NK-92 (cell line): ENCODE data around the gene DHH.

ENCODE experiments used
- DNase-seq: peaks from one replicate; lab custom pipeline; 2025; ENCODE audit not compliant: unreplicated experiment; lab: John Stamatoyannopoulos, UW

Gene DHH

DNA sequence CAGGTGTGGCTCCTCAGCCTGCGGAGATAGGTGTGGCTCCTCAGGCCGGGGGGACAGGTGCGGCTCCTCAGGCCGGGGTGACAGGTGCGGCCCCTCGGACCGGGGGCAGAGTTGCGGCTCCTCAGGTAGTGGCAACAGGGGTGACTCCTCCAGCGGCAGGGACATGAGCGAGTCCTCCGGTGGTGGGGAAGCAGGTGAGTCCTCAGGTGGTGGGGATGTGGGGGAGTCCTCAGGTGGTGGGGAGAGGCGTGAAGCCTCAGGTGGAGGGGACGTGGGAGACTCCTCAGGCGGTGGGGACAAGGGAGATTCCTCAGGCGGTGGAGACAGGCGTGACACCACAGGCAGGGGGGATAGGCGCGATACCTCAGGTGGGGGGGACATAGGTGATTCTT is 43.2 kb downstream of the DHH start:
- DNase-seq: no peak

DNA sequence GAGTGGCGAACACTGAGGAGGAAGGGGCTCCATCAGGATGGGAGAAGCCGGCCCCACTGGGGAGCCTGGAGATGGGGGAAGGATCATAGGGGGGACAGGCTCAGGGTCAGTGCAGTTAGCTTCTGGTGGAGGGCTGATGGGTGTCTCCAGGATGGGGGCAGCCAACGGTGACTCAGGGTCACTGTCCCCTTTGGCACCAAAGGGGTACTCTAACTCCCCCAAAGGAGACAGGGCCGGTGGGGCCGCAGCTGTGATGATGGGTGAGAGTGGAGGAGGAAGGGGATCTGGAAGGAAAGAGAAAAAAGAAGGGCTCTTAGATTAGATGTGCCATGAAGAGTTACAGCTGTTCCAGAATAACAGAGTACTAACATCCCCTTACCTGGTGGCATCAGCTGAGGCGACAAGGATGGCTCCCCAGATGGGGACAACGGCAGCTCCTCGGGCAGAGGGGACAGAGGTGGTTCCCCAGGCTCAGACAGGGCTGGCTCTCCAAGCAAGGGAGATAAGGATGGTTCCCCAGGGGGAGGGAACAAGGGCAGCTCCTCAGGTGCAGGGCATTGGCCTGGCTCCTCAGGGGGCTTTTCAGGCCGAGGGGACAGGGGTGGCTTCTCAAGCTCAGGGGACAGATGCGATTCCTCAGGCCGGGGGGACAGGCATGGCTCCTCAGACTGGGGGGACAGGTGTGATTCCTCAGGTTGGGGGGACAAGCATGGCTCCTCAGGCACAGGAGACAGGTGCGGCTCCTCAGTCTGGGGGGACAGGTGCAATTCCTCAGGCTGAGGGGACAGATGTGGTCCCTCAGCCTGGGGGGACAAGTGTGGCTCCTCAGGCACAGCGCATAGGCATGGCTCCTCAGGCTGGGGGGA is 43.9 kb downstream of the DHH start:
- no peak for DNase-seq

DNA sequence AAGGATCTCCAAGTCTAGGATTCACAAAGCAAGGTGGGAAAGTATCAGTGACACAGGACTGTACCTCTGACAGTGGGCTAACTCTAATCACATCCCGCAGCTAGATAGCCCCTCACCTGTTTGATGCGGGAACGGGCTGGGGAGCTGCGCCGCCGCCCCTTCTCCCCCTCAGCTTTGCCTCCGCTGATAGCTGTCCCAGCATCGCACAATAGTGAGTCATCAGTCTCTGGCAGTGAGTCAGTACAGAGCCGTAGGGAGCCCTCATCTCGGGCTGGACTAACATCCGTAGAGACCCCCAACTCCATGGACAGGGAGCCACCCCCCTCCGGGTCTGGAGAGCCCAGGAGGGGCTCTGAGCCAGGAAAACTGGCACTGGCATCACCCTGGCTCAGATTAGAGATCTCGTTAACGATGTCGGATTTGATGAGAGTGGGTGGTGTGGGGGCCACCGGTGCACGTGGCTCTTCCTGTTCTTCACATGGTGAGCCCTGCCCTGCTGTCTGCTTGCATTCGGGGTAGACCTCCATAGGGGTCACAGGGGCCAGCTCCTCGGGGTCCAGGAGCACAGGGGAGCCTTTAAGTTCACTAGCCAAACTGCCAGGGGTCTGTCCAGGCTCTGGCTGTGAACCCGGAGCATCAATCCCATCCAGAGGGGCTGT is 44.9 kb downstream of the DHH start:
- DNase-seq: no peak

DNA sequence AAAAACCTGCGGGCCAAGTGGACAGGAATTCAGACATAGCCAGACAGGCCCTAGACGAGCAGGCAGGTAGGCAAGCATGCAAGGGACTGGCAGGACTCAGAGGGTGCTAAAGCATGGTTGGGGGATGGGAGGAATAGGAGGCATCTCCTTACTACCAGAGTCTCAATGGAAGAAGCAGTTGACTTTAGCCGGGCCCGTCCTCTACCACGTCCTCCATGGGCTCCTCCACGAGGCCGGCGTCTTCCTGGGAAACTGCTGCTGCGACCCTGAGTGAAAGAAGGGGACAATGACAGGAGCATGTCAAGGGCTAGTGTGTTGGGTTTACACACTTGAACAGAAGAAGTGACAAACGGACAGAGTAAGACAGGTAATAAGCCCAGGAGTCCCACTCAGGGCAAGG is 45.6 kb downstream of the DHH start:
- DNase-seq: no peak

DNA sequence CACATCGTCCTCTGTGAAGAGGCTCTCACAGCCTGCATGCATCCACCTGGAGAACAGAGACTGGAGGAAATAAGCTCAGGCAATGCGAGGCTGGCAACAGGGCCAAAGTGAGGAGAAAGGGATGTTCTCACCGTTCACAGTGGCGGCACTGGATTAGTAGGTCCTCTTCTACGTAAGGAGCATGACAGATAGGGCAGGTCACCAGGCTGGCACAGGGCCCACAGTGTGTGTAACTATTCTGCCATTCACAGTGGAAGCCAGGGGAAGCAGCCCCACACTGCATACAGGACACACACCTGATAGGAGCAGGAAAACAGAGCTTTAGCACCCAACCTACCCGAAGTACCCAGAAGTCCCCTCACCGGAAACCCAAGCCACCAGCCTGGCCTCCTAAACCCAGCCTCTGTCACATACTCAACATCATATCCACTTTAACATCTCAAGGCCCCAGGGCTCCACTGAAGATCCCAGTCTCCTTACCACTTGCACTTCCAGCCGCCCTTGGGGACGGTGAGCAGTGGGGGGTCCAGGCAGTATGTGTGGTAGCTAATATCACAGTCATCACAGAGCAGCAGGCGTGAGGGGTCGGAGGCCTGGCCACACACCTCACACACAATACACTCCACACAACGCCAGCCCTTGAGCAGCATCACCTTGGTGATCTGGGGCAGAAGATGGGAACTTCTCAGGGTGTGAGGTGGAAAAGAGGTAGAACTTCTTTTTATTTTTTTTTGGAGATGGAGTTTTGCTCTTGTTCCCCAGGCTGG is 48.3 kb downstream of the DHH start:
- DNase-seq: no peak

DNA sequence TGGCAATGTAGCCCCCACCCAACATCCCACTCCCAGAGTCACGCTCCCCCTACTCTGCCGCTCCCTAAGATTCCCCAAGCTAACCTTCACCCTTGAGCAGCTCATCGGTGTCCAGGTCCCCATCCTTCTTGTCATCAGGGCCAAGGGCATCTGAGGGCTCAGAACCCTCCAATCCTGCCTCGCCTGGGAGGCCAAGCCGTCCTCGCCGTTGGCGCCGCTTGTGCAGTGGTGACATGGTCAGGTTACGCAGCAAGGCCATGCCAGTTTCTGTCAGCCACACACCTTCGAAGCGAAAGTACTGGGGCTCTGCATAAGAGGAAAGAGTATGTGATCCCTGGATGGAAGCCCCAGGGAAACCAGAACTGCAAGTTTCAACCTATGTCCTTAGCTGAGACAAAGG is 49.9 kb downstream of the DHH start:
- DNase-seq: no peak

DNA sequence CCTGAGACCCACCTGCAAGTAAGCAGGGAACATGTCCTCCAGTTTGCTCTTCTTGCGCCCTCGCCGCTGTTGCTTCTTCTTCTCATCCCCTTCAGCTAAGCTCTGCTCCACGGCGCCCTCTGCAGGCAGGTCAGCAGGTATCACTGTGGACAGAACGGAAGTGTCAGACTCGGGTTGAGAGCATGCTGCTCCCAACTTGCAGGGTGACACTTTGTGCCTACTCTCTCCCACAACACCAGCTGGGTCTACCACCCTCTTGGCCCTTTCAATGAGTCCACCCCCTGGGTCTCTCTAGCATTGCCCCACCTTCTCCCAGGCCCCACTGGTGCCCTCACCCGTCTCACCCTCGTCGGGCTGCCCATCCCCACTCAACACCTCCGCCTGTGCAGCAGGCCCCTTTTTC is 50.7 kb downstream of the DHH start:
- no peak for DNase-seq

DNA sequence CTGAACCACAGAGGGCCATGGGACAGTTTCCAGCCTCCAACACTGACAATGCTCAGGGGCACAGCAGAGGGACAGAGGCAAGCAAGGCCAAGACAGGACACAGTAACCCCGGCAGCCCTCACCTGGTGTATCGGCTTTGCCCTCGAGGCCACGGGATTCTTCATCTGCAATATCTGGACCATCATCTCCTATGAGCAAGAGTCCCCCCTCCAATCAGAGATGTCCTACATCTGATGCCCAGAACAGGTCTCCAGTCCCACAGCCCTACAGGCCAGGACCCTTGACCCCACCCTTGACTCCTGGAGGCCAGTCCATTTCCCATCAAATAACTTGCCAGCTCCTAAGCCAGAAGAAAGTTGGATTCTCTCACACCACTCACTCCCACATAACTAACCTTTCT is 51.4 kb downstream of the DHH start:
- no peak for DNase-seq

DNA sequence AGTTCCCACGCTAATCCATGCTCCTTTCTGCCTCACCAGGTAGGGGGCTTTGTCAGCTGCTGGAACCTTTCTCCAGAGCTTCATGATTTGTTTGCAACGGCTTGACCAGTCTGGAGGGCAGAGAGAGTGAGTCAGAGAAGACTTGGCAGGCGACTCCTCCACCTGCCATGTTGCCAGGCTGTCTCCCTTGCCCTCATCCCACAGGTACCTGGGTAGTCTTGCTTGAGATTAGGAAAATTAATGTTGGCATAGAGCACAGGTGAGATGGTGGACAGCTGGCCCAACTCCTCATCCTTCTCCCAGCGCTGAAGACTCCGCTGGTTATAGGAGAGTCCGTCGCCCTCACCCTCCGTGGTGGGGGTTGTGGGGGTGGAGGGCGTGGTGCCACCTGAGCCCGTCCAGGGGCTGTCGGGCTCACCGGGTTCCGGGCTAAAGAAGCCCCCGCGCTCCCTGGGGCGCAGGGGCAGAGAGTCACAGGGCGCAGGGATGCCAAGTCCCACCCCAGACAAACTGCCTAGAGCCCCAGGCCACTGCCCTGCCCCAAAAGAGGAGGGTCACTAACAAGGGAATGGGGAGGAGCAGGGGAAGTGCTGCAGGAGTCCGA is 52.6 kb downstream of the DHH start:
- DNase-seq: no peak

DNA sequence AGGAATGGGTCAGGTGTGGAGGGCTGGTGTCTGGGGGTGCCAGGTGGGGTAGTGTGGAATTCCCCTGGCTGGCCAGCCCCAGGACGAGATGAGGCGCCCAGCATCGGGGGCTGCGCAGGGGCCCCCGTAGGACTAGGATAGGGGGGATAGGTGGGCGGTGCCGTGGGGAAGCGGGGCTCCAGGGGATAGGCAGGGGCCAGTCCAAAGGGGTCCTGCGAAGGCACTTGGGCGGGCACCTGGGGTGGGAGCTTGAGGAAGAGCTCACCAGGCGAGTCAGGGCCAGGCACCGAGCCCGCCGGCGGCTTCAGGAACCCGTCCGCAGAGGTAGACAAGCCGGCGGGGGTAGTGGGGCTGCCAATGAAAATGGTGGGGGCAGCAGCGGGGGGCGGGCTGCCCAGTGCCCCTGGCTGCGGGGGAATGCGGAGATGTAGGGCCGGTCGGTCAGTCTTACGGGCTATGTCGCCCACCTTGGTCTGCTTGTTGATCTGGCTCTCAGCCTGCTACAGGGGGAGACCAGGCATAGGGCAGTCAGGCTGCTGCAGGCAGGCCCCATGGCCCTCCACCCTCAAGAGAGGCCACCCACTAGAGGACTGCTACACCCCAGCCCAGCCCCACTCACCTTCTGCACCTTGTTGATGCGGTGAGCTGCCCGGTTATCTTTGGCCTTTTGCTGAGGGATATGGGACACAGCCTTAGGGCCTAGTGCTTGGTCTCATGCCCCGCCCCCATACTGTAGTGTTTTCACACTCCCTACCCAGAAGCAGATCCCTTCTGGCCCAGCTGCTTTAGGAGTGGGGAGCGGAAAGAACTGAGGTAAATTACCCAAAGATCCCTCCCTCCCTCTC is 53.3 kb downstream of the DHH start:
- no peak for DNase-seq

DNA sequence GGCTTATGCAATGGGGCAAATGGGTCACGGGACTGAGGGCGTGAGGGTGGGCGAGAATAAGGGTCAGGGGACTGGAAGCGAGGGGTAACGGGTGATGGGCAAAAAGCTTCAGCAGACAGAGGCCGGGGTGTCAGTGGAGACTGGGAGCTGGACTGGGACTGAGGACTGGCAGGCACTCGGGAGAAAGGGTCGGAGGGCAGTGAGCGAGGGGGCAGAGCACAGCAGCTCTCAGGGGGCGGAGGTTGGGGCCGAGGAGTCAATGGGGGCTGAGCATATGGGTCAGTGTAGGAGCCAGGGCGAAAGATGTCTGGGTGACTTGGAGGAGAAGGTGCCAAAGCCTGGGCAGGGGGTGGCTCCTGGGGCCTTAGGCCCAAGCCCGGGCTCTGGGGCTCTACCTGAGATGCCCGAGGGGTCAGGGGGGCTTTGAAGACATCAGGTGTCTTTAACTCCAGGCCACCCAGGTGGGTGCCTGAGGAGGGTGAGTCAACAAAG is 54.2 kb downstream of the DHH start:
- no peak for DNase-seq

DNA sequence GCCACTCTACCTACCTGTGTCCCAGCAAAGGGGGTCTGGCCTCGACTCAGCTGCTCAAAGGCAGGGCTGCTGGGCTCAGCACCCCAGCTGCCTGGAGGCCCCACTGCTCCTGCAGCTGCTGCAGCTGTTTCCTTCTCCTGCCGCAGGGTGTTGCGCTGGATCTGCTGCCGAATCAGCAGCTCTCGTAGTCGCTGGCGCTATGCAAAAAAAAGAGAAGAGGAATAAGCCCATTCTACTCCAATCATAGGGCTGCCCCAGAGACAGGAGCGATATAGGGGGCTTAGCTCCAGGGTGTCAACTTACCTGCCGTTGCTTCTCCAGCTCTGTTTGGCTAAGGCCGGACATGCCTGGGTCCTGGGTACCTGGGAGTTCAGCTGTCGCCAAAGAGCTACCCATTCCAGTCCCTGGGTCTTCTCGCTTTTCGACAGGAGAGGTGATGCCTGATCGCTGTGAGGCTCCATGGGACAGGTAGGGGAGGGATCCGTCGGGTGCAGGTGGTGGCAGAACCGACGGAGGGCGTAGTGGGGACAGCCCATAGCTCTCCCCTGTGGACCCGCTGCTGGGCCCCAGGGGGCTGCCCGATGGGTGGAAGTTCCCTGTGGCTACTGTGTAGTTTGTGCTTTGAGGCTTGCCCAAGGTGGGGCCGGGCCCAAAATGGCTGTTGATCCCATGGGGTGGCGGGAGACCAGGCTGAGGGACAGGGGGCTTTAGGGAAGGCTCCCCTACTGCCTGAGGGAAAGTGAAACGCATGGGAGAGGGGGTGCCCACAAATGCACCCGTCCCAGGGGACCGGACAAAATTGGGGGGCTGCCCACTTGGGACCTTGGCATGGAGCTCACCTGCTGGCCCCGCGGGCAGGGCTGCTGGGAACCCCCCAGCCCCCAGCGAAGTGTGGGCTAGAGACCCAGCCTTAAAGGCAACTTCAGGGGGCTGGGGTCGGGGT is 54.9 kb downstream of the DHH start:
- DNase-seq: no peak

DNA sequence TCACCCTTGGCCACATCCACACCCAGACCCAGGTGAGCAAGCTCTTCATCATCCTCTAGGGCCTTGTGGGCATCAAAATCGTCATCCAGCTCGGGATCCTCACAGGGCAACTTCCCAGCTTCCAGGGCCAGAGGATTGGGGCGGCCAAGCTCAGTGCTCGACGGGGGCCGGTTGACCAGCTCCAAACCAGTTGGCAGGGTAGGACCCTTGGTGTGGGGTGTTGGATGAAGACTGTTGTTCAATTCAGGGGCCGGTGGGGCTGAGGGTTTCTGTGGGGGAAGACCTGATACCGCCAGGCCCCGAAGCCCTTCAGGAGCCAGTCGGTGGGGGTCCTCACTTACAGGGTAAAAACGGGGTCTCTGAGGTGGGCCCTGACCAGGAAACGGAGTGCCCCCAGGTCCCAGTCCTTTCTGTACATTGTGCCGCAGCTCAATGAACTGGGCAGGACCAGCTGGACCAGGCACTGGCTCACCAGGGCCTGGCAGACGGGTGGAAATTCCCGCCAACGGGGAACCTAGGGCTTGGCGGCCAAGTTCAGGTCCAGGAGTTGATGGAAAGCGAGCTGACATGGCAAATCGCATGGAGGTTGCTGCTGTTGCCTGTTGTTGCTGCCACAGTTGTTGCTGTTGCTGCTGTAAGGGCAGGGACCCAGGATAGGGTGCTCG is 56.2 kb downstream of the DHH start:
- no peak for DNase-seq

DNA sequence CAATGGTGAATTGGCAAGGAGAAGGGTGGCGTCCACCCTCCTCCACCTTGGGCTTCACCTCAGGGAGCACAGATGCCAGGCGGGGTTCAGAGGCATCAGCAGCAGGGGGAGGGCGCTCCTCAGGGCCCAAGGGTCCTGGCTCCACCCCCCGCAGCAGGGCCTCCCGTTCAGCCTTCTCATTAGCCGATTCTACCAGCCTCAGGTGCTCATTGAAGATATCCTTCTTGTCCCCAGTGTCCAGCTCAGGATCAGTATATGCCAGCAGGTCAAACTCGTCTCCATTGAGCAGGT is 56.7 kb downstream of the DHH start:
- no peak for DNase-seq

DNA sequence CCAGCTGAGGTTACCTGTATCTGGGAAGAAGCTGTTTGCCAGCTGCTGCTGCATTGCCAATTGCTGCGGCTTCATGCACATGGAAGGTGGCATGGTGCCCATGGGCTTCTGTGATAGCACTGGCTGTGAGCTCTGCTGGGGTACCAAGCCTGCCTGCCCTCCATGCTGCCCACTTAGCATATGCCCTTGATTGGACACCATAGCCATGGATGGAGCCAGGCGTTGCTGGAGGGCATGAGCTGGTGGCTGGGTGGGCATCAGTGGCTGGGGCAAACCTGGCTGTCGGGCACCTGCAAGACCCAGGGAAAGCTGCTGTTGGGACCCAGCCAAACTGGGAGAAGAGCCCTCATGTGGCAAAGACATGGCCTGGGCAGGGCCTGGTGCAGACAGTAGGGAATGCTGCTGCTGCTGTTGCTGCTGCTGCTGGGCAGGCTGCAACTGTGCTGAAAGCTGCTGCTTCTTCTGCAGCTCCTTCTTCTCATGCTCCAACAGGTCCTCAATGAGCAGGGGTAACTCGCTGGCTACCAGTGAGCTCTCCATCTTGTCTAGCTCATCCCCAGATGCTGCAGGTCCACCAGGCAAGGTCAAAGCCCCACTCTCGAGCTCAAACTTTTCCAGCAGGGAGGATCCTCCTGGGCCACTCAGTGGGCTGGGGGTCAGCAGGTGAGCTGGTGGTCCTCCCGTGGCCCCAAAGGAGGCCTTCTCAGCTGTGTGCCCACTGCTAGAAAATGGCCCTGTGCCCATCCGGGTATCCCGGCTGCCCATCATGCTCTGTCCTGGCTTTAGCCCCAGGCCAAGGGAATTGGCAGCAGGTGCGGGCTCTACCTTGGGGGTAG is 57.3 kb downstream of the DHH start:
- DNase-seq: no peak
